Esophagus muscularis mucosa (tissue), 4 donors: ENCODE data around the gene SPINT2. TPM values are rescaled to one million over a fixed set of nuclear protein-coding genes. Genes with fewer than 3 reads are reported as not detected.

Experiments
- DNase-seq: peaks from one replicate; pipeline ENCODE4 v3.0.0-alpha.2; 2017; ENCODE audit errors: extremely low spot score
- H3K27ac ChIP-seq, 4 donors: fragments of 200-600 bp; sonication (generic); replicated peaks in 1 of 4; 1 replicate in 3 of 4; 2 replicates in 1 of 4; pipeline ENCODE4 v1.5.1; 2016 to 2019; ENCODE audit warnings: mild to moderate bottlenecking in 1 of 4
- H3K27me3 ChIP-seq, 4 donors: fragments of 200-600 bp; sonication (generic); one replicate each; pipeline versions ENCODE4 v1.5.1 to v1.6.0; 2016 to 2019
- H3K36me3 ChIP-seq, 4 donors: fragments of 200-600 bp; sonication (generic); one replicate each; pipeline ENCODE4 v1.5.1; 2016 to 2019
- H3K4me1 ChIP-seq, 4 donors: fragments of 200-600 bp; sonication (generic); one replicate each; pipeline ENCODE4 v1.5.1; 2016 to 2019
- H3K4me3 ChIP-seq, 4 donors: fragments of 200-600 bp; sonication (generic); 1 replicate in 2 of 4; 2 replicates in 2 of 4; pipeline ENCODE4 v1.5.1; 2016 to 2019; ENCODE audit warnings: mild to moderate bottlenecking in 4 of 4, moderate library complexity in 1 of 4
- H3K9me3 ChIP-seq, 4 donors: fragments of 200-600 bp; sonication (generic); 1 replicate in 3 of 4; 2 replicates in 1 of 4; pipeline ENCODE4 v1.5.1; 2016 to 2019
- CTCF ChIP-seq, 3 experiments: fragments of 200-600 bp in 2 of 3; fragments of 450-650 bp in 1 of 3; sonication (generic) in 2 of 3; IDR thresholded peaks; one replicate each; pipeline ENCODE4 v1.5.1; 2017 to 2019; ENCODE audit warnings: antibody characterized with exemption in 3 of 3, mild to moderate bottlenecking in 2 of 3, moderate library complexity in 1 of 3
- EP300 ChIP-seq: sonication (generic); formaldehyde crosslinking; IDR thresholded peaks from one replicate; pipeline ENCODE4 v1.6.1; 2017; ENCODE audit warnings: antibody characterized with exemption
- POLR2A ChIP-seq: fragments of 450-650 bp; IDR thresholded peaks from one replicate; pipeline ENCODE4 v1.6.1; 2017; ENCODE audit warnings: antibody characterized with exemption, moderate library complexity, mild to moderate bottlenecking, low read depth
- POLR2AphosphoS5 ChIP-seq, 2 donors: sonication (generic); formaldehyde crosslinking; IDR thresholded peaks; one replicate each; pipeline ENCODE4 v1.6.1; 2017; ENCODE audit warnings: antibody characterized with exemption in 2 of 2
- WGBS: methylation state at CpG from one replicate; pipeline ENCODE4 v1.1.5; 2018; 5-methylcytosine and 5-hydroxymethylcytosine counted together
- intact Hi-C: fragments of 100-400 bp; cut with DNase I; formaldehyde crosslinking; loops from one replicate; pipeline ENCODE4 v1.15.1; 2023
- total RNA-seq, 4 donors: library from RNA; depleted of rRNA; stranded (reverse); fragments of >200 nt; gene quantifications; one replicate each; pipeline versions ENCODE4 v1.1.0 to v1.2.1, GENCODE V29; 2016

SPINT2 gene
- total RNA-seq, 4 donors from 2014 or later = 5.0 to 13.4 (median 11.4) TPM

- peak overlapping the region in 3 of 4 donors; percentile 67 to 86 (median 72) for H3K4me3 ChIP-seq
Measured at GRCh38 chr19:38250428-38250820, 13.9 kb upstream of the SPINT2 start.

GRCh38 chr19:38250821-38251563 lies 13.4 kb upstream of the SPINT2 start:
- DNase-seq = no peak
- H3K4me1 ChIP-seq = peaks cover 33 to 92% (median 89%) of the 10 kb centered on the region in 4 donors
- intact Hi-C loops = no loop called here
- WGBS = 24% methylated on average over 8 of the region's 18 CpGs
- no peaks in the 10 kb centered on the region for H3K9me3 ChIP-seq
- peak overlapping the region; percentile 66 to 86 (median 70) for H3K4me3 ChIP-seq
- peaks cover 0 to 10% (median 2%) of the 10 kb centered on the region in 4 donors for H3K36me3 ChIP-seq
- no peak for TF ChIP-seq POLR2A
- TF ChIP-seq POLR2AphosphoS5 (IDR thresholded peaks at IDR 0.05) = no peak
- TF ChIP-seq CTCF (IDR thresholded peaks at IDR 0.05) = no peak
- no peak for TF ChIP-seq EP300
- H3K27ac ChIP-seq = peak overlapping the region; percentile 90 to 96 (median 92)
- H3K27me3 ChIP-seq = peaks cover 0 to 3% (median 0%) of the 10 kb centered on the region in 4 donors

More at GRCh38 chr19:38250428-38250820, 13.9 kb upstream of the SPINT2 start:
- Histone ChIP-seq H3K4me1 (peaks cover 39 to 96% (median 91%) of the 10 kb centered on the region in 4 donors), H3K9me3 (no peaks in the 10 kb centered on the region), H3K27ac (peak overlapping the region; percentile 90 to 96 (median 92)), H3K27me3 (no peaks in the 10 kb centered on the region), H3K36me3 (peaks cover 0 to 10% (median 2%) of the 10 kb centered on the region in 4 donors)
- intact Hi-C loops = no loop called here
- TF ChIP-seq POLR2A = no peak
- TF ChIP-seq EP300 = no peak
- TF ChIP-seq CTCF (IDR thresholded peaks at IDR 0.05) = no peak
- no peak for TF ChIP-seq POLR2AphosphoS5 (IDR thresholded peaks at IDR 0.05)
- DNase-seq = no peak

GRCh38 chr19:38251564-38252051 lies 12.8 kb upstream of the SPINT2 start:
- DNase-seq = no peak
- 14% methylated on average over 10 of the region's 10 CpGs for WGBS
- H3K36me3 ChIP-seq = peaks cover 0 to 10% (median 2%) of the 10 kb centered on the region in 4 donors
- peak overlapping the region; percentile 66 to 86 (median 70) for H3K4me3 ChIP-seq
- TF ChIP-seq POLR2A (no peak), POLR2AphosphoS5 (IDR thresholded peaks at IDR 0.05) (peak; percentile 85 to 90), EP300 (no peak)
- peaks cover 32 to 92% (median 89%) of the 10 kb centered on the region in 4 donors for H3K4me1 ChIP-seq
- peaks cover 0 to 8% (median 0%) of the 10 kb centered on the region in 4 donors for H3K27me3 ChIP-seq
- H3K27ac ChIP-seq = peak overlapping the region; percentile 90 to 96 (median 92)
- no peaks in the 10 kb centered on the region for H3K9me3 ChIP-seq
- intact Hi-C loops = no loop called here

GRCh38 chr19:38252385-38252784 lies 12.0 kb upstream of the SPINT2 start:
- peak overlapping the region; percentile 90 to 96 (median 92) for H3K27ac ChIP-seq
- intact Hi-C loops = no loop called here
- 62% methylated on average over 5 of the region's 5 CpGs for WGBS
- H3K4me3 ChIP-seq = peak overlapping the region; percentile 66 to 86 (median 70)
- no peaks in the 10 kb centered on the region for H3K9me3 ChIP-seq
- peaks cover 0 to 8% (median 0%) of the 10 kb centered on the region in 4 donors for H3K27me3 ChIP-seq
- H3K4me1 ChIP-seq = peaks cover 33 to 88% (median 85%) of the 10 kb centered on the region in 4 donors
- TF ChIP-seq POLR2AphosphoS5 (IDR thresholded peaks at IDR 0.05) = no peak
- DNase-seq = no peak
- peaks cover 0 to 10% (median 2%) of the 10 kb centered on the region in 4 donors for H3K36me3 ChIP-seq

GRCh38 chr19:38252941-38253691 lies 11.3 kb upstream of the SPINT2 start:
- intact Hi-C loops = no loop called here
- H3K4me3 ChIP-seq = peak overlapping the region; percentile 66 to 86 (median 70)
- H3K27me3 ChIP-seq = peaks cover 0 to 8% (median 0%) of the 10 kb centered on the region in 4 donors
- no peaks in the 10 kb centered on the region for H3K9me3 ChIP-seq
- TF ChIP-seq CTCF (IDR thresholded peaks at IDR 0.05) = no peak
- peak; percentile 61 to 89 for TF ChIP-seq POLR2AphosphoS5 (IDR thresholded peaks at IDR 0.05)
- no peak for TF ChIP-seq POLR2A
- TF ChIP-seq EP300 = no peak
- peaks cover 0 to 10% (median 2%) of the 10 kb centered on the region in 4 donors for H3K36me3 ChIP-seq
- 39% methylated on average over 15 of the region's 21 CpGs for WGBS
- peak; percentile 91 for DNase-seq
- H3K4me1 ChIP-seq = peaks cover 31 to 80% (median 77%) of the 10 kb centered on the region in 4 donors
- peak overlapping the region; percentile 90 to 96 (median 92) for H3K27ac ChIP-seq
